ENCODE data around the gene CUL1.

DNA sequence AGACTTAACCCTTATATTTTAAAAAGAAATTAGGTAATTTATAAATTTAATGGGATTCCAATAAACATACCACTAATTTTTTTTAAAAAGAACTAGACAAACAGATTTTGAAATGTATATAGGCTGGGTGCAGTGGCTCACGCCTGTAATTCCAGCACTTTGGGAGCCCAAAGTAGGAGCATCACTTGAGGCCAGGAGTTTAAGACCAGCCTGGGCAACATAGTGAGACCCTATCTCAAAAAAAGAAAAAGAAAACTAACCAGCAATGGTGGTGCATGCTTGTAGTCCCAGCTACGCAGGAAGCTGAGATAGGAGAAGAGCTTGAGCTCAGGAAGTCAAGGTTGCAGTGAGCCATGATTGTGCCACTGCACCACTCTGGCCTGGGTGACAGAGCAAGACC, 122.7 kb downstream of the CUL1 start:
- no peak for TF ChIP-seq EP300 (IDR thresholded peaks at IDR 0.05)
- TF ChIP-seq, protein P1, sequence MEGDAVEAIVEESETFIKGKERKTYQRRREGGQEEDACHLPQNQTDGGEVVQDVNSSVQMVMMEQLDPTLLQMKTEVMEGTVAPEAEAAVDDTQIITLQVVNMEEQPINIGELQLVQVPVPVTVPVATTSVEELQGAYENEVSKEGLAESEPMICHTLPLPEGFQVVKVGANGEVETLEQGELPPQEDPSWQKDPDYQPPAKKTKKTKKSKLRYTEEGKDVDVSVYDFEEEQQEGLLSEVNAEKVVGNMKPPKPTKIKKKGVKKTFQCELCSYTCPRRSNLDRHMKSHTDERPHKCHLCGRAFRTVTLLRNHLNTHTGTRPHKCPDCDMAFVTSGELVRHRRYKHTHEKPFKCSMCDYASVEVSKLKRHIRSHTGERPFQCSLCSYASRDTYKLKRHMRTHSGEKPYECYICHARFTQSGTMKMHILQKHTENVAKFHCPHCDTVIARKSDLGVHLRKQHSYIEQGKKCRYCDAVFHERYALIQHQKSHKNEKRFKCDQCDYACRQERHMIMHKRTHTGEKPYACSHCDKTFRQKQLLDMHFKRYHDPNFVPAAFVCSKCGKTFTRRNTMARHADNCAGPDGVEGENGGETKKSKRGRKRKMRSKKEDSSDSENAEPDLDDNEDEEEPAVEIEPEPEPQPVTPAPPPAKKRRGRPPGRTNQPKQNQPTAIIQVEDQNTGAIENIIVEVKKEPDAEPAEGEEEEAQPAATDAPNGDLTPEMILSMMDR (IDR thresholded peaks at IDR 0.05): no peak

Measured in esophagus muscularis mucosa (tissue), 3 donors.